Hepatocyte (in vitro differentiated cells): ENCODE measurements around the gene MTFP1.

Experiments
- EZH2 ChIP-seq: fragments of 200-600 bp; sonication (generic); IDR thresholded peaks from 2 replicates; pipeline ENCODE4 v1.6.1; 2016; ENCODE audit warnings: antibody characterized with exemption, mild to moderate bottlenecking, borderline replicate concordance
- TF ChIP-seq, protein P1 (sequence below): fragments of 200-600 bp; sonication (generic); IDR thresholded peaks from 2 replicates; pipeline ENCODE4 v1.5.1; 2016; ENCODE audit warnings: antibody characterized with exemption, mild to moderate bottlenecking; ENCODE audit not compliant: poor library complexity

GRCh38 chr22:30424534-30425326 is 838 bp upstream of the MTFP1 start:
- TF ChIP-seq, protein P1, sequence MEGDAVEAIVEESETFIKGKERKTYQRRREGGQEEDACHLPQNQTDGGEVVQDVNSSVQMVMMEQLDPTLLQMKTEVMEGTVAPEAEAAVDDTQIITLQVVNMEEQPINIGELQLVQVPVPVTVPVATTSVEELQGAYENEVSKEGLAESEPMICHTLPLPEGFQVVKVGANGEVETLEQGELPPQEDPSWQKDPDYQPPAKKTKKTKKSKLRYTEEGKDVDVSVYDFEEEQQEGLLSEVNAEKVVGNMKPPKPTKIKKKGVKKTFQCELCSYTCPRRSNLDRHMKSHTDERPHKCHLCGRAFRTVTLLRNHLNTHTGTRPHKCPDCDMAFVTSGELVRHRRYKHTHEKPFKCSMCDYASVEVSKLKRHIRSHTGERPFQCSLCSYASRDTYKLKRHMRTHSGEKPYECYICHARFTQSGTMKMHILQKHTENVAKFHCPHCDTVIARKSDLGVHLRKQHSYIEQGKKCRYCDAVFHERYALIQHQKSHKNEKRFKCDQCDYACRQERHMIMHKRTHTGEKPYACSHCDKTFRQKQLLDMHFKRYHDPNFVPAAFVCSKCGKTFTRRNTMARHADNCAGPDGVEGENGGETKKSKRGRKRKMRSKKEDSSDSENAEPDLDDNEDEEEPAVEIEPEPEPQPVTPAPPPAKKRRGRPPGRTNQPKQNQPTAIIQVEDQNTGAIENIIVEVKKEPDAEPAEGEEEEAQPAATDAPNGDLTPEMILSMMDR: no peak
- TF ChIP-seq EZH2: no peak
